Astrocyte of the cerebellum (primary cell): Measurements from ENCODE around the gene HMX1.

Experiments used
- DNase-seq: peaks from one replicate; pipeline ENCODE4 v3.0.0-alpha.2; 2011; ENCODE audit warnings: low read depth
- H3K4me3 ChIP-seq: 2 replicates; pipeline ENCODE4 v1.5.1; 2011; ENCODE audit warnings: mild to moderate bottlenecking, low read depth, low read length, moderate library complexity
- in situ Hi-C: cut with HindIII; loops from 2 replicates; pipeline ENCODE4 v1.10.0; 2017; ENCODE audit warnings: low sequenced_read_pairs
- TF ChIP-seq, protein P1 (sequence below): IDR thresholded peaks from 2 replicates; pipeline ENCODE4 v1.5.1; 2012; ENCODE audit warnings: low read length, low read depth, moderate library complexity, mild to moderate bottlenecking; ENCODE audit errors: missing control alignments

The HMX1 gene

DNA sequence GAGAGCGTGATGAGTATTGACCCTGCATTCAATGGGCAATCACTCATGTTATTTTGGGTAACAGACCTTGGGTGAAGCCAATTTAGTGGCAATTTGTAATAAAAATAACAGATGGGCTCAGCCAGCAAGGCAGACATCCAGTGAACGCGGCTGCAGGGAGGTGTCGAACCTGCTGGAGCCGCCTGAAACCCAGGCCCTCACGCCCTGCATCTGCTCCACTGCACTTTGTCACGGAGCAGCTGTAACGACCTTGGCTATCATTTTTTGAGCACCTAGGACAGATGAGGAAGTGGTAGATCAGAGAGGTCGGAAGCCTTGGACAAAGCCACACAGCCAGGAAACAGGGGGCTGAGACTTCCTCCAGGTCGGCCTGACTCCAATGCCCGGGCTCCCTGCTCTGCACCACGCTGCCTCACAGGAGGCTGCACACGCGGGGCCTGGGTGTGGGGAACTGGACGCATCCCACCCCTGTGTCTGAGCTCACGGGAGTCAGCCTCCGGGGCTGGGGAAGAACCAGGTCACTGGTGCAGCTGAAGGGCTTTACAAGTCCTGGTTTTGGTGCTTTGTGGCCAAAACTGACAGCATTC lies 19.4 kb downstream of the HMX1 start:
- in situ Hi-C loops: no loop called here
- no peak for DNase-seq
- TF ChIP-seq, protein P1, sequence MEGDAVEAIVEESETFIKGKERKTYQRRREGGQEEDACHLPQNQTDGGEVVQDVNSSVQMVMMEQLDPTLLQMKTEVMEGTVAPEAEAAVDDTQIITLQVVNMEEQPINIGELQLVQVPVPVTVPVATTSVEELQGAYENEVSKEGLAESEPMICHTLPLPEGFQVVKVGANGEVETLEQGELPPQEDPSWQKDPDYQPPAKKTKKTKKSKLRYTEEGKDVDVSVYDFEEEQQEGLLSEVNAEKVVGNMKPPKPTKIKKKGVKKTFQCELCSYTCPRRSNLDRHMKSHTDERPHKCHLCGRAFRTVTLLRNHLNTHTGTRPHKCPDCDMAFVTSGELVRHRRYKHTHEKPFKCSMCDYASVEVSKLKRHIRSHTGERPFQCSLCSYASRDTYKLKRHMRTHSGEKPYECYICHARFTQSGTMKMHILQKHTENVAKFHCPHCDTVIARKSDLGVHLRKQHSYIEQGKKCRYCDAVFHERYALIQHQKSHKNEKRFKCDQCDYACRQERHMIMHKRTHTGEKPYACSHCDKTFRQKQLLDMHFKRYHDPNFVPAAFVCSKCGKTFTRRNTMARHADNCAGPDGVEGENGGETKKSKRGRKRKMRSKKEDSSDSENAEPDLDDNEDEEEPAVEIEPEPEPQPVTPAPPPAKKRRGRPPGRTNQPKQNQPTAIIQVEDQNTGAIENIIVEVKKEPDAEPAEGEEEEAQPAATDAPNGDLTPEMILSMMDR: no peak
- no peak overlapping the region for H3K4me3 ChIP-seq

DNA sequence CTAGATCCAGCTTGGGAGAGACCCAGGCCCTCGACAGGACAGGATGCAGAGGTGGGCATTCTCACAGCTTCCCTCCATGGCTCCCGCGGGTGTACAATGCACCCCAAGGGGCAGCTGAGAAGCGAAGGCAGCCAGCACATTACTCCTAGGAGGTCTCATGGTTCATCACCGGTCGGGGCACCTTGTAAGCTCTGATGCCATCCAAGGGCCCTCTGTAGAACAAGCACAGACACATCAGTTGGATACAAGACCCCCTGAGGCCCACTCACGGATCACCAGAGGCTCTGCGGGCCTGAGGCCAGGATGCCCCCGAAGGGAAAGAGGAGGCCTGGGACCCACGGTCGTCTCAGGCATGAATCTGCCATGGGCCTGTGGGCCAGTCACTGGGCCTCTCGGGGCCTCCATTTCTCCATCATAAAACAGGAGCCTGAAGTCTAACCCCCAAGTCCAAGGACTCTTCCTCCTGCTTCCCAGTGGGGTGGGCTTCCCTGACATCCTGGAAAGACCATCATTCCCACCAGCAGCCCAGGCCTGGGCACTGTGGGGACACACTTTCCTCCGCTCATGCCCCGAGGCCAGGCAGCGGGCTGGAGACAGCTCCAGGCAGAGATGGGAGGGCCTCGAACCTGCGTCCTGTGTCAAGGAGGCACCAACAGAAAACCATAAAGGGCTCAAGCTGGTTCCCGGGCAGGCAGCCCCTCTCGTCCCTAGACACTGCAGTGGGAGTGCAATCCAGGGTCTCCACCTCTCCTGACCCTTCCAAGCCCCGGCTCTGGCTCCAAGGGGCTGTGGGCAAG lies 20.1 kb downstream of the HMX1 start:
- no peak for DNase-seq
- in situ Hi-C loops: no loop called here
- H3K4me3 ChIP-seq: no peak overlapping the region
- TF ChIP-seq, protein P1: no peak

DNA sequence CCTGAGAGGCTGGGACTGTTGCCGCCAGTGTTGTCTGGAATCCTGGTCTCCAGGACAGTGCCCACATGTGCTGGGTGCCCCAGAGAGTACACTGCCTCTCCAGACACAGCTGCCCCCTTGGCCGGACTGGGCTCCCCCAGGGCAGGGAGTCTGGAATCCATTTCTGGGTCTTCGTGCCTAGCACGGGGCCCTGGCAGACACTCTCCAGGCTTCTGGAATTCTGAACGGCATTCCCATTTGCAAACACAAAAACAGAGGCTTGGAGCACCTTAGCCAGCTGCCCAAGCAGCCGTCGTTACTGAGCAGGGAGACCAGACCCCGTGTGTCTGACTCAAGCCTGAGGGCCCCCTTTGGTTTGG lies 20.8 kb downstream of the HMX1 start:
- TF ChIP-seq, protein P1: no peak
- no peak for DNase-seq
- H3K4me3 ChIP-seq: no peak overlapping the region
- in situ Hi-C loops: no loop called here

DNA sequence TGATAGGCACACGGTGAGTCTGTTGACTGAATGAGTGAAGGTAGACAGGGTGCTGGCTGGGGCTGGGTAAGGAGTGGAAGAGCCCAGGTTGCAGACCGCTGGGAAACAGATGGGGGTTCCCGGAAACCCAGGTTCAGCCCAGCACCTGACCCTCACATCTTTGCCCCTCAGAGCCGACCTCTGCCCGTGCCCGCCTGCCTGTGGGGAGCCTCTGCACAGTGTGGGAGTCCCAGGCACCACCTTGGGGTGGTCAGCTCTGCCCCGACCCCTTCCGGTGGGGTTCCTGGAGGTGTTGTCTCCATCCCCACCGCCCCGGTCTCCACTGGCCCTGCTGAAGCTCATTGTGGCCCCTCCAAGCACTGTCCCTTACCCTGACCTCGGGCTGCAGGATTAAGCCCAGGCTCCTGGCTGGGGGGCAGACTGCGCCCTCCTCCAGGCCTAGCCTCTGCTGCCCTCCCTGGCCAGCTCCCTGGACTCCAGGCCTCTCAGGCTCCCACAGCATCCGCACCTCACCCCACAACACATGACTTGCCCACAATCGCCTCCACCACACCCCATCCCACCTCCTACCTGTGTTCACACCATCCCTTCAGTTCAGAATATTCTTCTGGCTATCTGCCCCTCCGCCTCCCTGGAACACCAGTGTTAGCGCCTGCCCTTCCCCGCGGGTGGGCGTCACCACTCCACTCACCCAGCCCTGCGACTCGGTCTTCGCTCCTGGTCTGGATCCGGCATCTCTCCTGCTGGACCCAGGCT lies 21.4 kb downstream of the HMX1 start:
- no peak for DNase-seq

DNA sequence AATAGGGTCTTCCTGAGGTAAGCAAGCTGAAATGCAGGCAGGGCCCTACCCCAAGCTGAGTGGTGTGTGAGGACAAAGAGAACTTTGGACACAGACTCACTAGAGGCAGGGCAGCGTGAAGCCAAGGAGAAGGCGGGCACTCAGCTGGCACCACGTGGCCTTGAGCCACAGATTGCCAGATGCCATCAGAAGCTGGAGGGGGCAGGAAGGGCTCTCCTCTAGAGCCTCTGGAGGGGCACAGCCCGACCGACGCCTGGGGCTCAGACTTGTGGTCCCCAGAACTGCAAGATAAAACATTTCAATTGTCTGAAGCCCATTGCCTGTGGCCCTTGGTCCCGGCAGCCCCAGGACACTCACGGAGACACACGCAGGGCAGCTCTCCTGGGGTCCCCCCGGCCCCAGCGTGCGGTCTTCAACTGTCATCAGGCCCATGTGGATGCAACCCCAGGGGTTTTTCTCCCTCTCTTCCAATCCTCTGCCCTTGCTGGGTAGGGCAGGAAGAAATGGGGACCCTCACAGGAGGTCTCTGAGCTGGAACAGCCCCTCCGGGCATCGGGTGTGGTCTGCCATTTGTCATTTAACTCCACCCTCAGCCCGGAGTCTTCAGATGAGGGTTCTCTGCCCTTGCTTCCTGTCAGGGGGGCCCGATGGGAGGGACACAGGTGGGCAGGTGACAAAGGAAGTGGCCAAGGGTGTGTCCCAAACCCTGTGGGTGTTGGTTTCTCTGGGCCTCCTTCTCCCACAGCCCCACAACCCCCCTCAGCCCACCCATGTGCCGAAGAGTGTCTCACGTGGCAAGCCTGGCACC lies 22.2 kb downstream of the HMX1 start:
- in situ Hi-C loops: no loop called here
- no peak overlapping the region for H3K4me3 ChIP-seq
- DNase-seq: no peak
- TF ChIP-seq, protein P1: no peak

More for the DNA sequence above, 21.4 kb downstream of the HMX1 start:
- in situ Hi-C loops: no loop called here
- TF ChIP-seq, protein P1: no peak
- no peak overlapping the region for H3K4me3 ChIP-seq
